GM21515 (cell line): Measurements from ENCODE around the gene MAP3K10.

Source experiments
- ATAC-seq: cut with Tn5 transposase; IDR thresholded peaks from one replicate; pipeline ENCODE4 v1.9.1; 2021; ENCODE audit not compliant: unreplicated experiment

The MAP3K10 gene

DNA sequence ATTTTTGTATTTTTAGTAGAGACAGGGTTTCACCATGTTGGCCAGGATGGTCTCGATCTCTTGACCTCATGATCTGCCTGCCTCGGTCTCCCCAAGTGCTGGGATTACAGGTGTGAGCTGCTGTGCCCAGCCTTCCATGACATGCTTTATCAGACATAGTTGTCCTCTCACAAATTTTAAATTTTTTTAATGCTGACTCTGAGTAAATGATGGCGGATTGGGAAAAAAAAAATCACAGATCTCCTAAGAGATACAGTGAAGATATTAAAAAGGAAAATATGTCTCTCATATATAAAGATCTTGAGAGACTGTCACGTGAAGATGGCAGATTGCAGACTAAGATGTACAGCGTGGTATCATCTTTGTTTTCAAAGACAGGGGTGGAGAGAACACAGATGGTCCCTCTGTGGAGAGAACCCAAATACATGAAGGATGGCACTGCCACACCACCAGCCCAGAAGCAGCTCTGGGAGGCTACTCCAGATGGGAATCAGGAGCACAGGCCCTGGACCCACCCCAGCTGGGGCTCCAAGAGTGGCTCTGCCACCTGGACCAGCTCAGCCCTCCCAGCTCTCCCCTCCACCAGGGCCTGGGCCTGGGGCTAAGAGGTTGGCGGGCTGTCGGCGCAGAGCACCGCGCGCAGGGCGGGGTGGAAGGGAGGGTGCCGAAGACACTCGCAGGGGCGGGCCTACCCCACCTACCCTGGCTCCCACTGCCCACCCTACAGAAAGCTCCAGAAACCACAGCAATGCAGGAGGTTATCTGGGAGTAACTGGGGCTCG, 55.3 kb downstream of the MAP3K10 start:
- no peak for ATAC-seq

DNA sequence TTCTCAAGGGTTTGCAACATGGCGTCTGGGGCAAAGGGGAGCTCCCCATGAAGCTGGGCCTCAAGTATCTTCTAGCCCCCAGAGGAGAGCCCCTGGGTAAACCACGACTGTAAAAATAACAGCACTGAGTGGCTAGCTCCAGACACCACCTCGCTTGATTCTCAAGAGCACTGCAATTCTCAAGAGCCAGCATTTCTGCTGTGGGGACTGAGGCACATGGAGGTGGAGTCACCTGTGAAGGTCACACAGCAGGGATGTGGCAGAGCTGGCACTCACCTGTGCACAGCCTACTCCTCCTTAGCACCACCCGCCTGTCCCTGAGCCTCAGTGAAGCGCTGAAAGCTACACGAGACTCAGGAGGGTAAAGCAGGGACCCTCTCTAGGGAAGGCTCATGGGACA, 56.0 kb downstream of the MAP3K10 start:
- no peak for ATAC-seq

DNA sequence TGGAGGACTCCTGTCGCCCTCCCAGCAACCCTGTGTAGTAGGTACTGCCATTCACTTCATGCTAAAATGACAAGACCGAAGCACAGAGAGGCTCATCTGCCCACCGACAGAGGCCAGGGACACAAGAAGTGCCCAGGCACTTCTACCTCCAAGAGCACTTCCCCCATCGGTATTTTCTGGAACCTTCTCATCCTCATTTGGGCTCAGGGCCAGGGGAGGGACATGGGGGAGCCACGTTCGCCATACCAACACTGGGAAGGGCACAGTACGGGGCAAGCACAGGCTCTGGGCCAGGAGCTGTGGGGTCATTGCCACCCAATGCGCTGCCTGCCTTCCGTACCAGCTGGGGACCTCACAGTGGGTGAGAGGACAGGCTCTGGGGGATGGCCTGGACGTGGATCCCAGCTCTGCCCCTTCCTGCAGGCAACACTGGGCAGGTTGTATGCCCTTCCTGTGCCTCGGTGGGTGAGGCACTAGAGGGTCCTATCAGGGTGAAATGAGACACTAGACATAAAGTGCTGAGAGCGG, 56.6 kb downstream of the MAP3K10 start:
- ATAC-seq: no peak

GRCh38 chr19:40249201-40249600, 58.0 kb downstream of the MAP3K10 start:
- no peak for ATAC-seq

DNA sequence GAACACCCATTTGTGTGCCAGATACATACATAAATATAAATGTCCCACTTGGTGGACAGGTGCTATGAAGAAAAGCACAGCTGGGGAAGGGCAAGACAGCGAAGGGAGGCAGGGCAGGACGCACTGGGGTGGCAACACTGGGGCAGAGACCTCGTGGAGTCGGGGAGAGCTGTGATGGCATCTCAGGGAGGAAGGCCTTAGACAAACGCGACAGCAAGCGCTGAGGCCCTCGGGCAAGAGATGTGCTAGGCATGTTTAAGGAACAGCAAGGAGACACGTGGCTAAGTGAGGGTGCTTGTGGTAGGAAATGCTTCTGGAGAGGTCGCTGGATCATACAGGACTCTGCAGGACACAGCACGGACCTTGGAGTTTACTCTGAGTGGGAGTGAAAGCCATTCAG, 58.6 kb downstream of the MAP3K10 start:
- no peak for ATAC-seq

- no peak for ATAC-seq
These were observed 60.0 kb downstream of the MAP3K10 start for GRCh38 chr19:40251244-40251643.

DNA sequence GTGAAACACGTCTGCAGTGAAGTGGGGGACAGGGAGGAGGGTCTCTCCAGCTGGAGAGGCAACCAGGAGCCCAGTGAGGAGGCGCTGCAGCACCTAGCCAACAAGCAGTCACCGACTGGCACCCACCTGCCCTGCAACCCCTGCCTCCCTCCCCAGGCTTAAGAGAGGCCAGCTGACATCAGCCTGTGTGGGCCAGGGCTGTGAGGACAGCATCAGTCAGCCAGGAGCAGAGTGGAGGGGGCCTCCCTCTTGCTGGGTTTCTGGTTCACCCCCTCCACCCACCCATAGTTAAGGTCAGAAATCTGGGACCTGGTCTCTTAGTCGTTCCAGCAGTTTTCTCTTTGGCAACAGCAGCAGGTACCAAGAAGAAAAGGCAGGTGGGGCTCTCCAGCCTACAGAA, 60.8 kb downstream of the MAP3K10 start:
- ATAC-seq: no peak

GRCh38 chr19:40252395-40252794, 61.2 kb downstream of the MAP3K10 start:
- no peak for ATAC-seq

DNA sequence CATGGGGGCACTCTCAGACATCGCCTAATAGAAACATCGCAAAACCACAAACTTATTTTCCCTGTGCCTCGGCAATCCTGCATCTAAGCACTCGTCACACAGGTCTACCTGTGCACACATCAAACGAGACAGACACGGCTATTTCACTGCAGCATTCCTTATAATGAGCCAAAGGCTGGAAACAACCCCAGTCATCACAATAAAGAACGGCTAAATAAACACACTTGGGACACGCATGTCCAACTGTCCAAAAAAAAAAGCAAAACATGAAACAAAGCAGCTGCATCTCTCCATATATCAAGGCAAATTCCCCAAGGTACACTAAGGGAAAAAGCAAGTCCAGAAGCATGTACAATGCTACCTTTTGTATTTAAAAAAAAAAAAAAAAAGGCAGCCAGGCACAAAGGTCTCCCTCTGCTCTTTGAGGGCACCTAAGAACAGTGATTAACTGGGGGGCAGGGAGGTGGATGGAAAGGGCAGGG, 62.4 kb downstream of the MAP3K10 start:
- no peak for ATAC-seq

- no peak for ATAC-seq
These were observed 63.6 kb downstream of the MAP3K10 start for GRCh38 chr19:40254714-40255418.

DNA sequence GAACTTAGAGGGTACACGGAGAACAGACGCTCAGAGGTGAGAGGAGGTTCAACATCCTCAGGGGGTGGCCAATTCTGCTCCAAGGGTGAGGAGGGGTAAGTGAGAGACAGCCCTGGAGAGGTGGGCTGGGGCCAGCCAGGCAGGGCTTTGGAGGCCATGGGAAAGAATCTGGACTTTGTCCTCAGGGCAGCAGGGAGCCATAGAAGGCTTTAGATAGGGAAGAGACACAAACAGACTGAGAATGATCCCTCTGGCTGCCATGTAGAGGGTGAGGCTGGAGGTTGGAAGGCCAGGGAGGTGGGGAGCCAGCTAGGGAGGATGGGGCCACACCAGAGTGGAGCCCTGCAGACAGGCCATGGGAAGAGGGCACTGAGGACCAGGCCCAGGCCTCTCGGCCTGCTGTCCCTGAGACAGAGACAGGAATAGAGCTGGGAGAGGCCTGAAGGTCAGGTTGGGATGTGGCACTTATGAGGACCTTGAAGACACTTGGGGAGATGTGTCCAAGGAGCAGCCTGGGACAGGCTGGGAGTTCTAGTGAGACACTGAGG, 64.5 kb downstream of the MAP3K10 start:
- no peak for ATAC-seq

DNA sequence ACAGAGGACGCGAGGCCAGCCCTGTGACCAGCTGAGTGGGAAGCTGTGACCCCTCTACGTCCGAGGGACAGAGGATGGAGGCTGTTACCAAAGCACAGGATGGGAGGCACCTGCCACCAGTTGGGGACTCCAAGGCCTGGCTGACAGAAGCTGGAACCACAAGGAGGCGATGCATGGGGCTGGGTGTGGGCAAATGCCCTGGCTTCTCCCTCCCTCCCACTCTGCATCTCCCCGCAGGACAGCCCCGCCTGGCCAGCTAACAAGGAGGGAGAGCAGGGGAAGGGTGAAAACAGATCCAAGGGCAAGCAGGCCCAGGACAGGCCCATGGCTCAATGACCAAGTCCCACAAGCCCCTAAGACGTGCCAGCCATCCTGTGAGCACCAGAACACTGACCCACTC, 65.3 kb downstream of the MAP3K10 start:
- no peak for ATAC-seq

- no peak for ATAC-seq
These were observed 65.9 kb downstream of the MAP3K10 start for GRCh38 chr19:40257096-40257517.

GRCh38 chr19:40261631-40262030, 70.4 kb downstream of the MAP3K10 start:
- no peak for ATAC-seq

GRCh38 chr19:40262422-40262821, 71.2 kb downstream of the MAP3K10 start:
- ATAC-seq: no peak

GRCh38 chr19:40263440-40264313, 72.5 kb downstream of the MAP3K10 start:
- no peak for ATAC-seq

DNA sequence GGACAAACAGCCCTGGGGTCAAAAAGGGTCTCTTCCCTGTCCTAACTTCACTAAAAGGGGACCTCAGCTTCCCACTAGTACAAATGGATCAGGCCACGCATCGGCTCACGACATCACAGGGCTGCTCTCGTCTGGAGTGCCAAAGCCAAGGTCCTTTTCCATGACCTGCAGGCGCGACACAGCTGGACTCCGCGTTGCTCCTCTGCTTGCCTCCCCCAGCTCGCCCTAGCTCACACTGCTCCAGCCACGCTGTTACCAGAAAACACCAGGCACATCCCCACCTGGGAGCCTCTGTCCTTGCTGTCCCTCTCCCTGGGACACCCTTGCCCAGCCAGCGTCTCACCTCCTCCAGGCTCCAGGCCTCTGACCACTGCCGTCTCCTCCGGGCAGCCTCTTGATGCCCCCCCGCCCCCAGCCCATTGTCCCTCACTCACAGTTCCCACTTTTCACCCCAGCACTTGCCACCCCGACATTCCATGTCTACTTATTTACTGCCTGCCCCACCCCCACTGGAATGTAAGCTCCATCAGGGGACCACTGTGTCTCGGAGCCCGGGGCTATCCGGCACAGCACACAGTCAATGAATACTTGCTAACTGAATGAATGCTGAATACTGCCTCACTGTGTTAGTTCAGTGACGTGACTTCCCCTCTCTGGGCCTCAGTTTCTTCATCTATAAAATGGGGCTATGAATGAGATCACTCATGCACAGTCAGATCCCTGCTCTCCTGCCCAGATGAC, 73.3 kb downstream of the MAP3K10 start:
- no peak for ATAC-seq
